ENCODE results near the gene SORCS2. TPM values are rescaled to one million over a fixed set of nuclear protein-coding genes. Genes with fewer than 3 reads are reported as not detected.

The SORCS2 gene
- total and polyA plus RNA-seq, 2 of the 8 experiments (the other 6 are each of a cell fraction or from before 2014, with no cell fraction given) = 0.36 to 1.8 TPM

DNA sequence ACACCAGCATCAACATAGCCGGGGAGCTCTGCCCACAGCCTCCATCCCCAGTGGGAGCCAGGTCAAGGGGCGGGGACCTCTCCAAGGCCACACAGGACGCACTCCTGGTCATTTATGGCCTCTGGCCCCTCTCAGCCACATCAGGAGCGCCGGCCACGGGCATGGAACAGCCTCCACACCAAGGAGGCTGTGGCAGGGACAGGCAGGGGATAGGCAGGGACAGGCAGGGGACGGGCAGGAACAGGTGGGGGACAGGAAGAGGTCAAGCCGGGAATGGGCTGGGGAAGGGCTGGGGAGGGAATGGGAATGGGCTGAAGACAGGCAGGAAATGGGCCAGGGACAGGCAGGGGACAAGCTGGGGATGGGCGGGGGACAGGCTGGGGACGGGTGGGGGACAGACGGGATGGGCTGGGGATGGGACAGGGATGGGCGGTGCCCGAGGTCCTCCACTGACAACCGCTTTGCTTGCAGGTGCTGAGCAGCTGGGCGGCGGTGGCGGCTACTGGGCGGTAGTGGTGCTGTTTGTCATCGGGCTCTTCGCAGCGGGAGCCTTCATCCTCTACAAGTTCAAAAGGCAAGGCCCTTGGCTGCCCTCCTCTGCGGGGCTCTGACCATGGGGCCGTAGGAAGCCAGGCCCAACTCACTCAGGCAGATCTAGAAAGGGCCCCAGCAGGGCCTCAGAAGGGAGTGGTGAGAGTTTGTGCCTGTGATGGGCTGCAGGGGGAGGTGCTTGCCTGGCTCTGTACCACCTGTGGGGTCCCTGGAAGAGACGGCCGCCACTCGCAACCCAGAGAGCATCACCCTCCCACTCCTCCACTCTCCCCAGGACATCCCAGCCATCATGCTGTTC is 541.7 kb downstream of the SORCS2 start:
- no peak overlapping the region for H3K4me2 ChIP-seq (ENCODE audit: insufficient read depth in 1 of 2, low read depth in 2 of 2, low read length in 2 of 2)
- 0 out of 7 replicates have a peak, but pooled peaks cover 0 to 2% (median 0%) of the 10 kb centered on the region in 4 experiments for H3K27me3 ChIP-seq (replicated peaks in 1 of 4; ENCODE audit: control insufficient read depth in 3 of 4, extremely low read depth in 1 of 4, insufficient read depth in 3 of 4, low read length in 3 of 4)
- no peaks in the 10 kb centered on the region for H3K79me2 ChIP-seq (ENCODE audit: control insufficient read depth in 1 of 2, insufficient read depth in 2 of 2, low read length in 2 of 2)
- H4K20me1 ChIP-seq (replicated peaks in 1 of 2; ENCODE audit: control insufficient read depth in 1 of 2, insufficient read depth in 2 of 2, low read length in 2 of 2) = peaks cover 0 to 5% of the 10 kb centered on the region in 2 experiments
- no peak overlapping the region for H2BK15ac ChIP-seq (ENCODE audit: low read length)
- WGBS, 2 experiments (ENCODE audit: extremely low coverage in 1 of 2, insufficient coverage in 1 of 2, insufficient read length in 1 of 2, insufficient replicate concordance in 2 of 2, low coverage in 1 of 2, low lambda C conversion rate in 2 of 2, missing lambda C conversion rate in 1 of 2) = 91% methylated on average over 17 of the region's 26 CpGs; no CpG with 5 or more reads in 1 of the 2 experiments
- H3K79me1 ChIP-seq (ENCODE audit: low read depth, low read length) = no peaks in the 10 kb centered on the region
- no peak overlapping the region for H2AFZ ChIP-seq (ENCODE audit: low read length)
- H2BK20ac ChIP-seq (ENCODE audit: low read length) = no peak overlapping the region
- no peaks in the 10 kb centered on the region for H3K36me3 ChIP-seq (ENCODE audit: control insufficient read depth in 2 of 4, insufficient read depth in 4 of 4, low read length in 3 of 4)
- H3K4me1 ChIP-seq (replicated peaks in 1 of 4; ENCODE audit: control insufficient read depth in 3 of 4, insufficient read depth in 4 of 4, low read length in 3 of 4) = no peaks in the 10 kb centered on the region; a peak in 2 of 7 replicates
- no peak for TF ChIP-seq SP2 (IDR thresholded peaks at IDR 0.05; ENCODE audit: low read length)
- no peak for TF ChIP-seq CTCF (IDR thresholded peaks at IDR 0.05; ENCODE audit: control extremely low read depth in 1 of 3, insufficient read depth in 1 of 3, low read depth in 1 of 3, low read length in 3 of 3)
- TF ChIP-seq TAF1 (IDR thresholded peaks at IDR 0.05; ENCODE audit: low read depth, low read length) = no peak
- no peak for TF ChIP-seq CEBPB (IDR thresholded peaks at IDR 0.05; ENCODE audit: low read depth, low read length)
- H2BK5ac ChIP-seq (ENCODE audit: low read depth, low read length) = no peak overlapping the region
- H3K23ac ChIP-seq (ENCODE audit: insufficient read length) = no peak overlapping the region
- H2AK5ac ChIP-seq (ENCODE audit: low read depth, low read length) = no peak overlapping the region
- no peak overlapping the region for H3K18ac ChIP-seq (ENCODE audit: extremely low read depth, low read length)
- no peak overlapping the region for H2BK120ac ChIP-seq (replicated peaks; ENCODE audit: low read depth, low read length)
- ChIA-PET CTCF (ENCODE audit: partially characterized antibody) (interaction anchor here (1.0 to 2.3 kb wide), 4 partner anchors 11 to 307 kb away, joined by 3 to 9 read pairs (median 4); no protein-coding TSS in a partner anchor), POLR2A (ENCODE audit: partially characterized antibody) (no interaction called here)
- no peaks in the 10 kb centered on the region for H3K9me3 ChIP-seq (ENCODE audit: insufficient read depth in 2 of 2, low read depth in 1 of 2, low read length in 1 of 2)
- no peak overlapping the region for H3K56ac ChIP-seq (replicated peaks; ENCODE audit: insufficient read length, low read depth, low read length)
- no peak for DNase-seq (ENCODE audit: low read depth in 1 of 2, low spot score in 2 of 2)
- no peak overlapping the region for H3K9ac ChIP-seq (replicated peaks in 1 of 4; ENCODE audit: extremely low read depth in 1 of 4, low read depth in 3 of 4, low read length in 3 of 4)
- H4K8ac ChIP-seq (ENCODE audit: extremely low read depth, insufficient read depth, low read length) = no peak overlapping the region
- no peak overlapping the region for H3K4me3 ChIP-seq (ENCODE audit: extremely low read depth in 1 of 4, insufficient read depth in 2 of 4, low read depth in 3 of 4, low read length in 4 of 4)
- no peak overlapping the region for H3K27ac ChIP-seq (ENCODE audit: low read depth, low read length)
- no peak overlapping the region for H4K5ac ChIP-seq (ENCODE audit: insufficient read length, low read depth, low read length)
- no peaks in the 10 kb centered on the region for H3K23me2 ChIP-seq (ENCODE audit: low read depth, low read length)
- no peak for FAIRE-seq
- no peak overlapping the region for H2BK12ac ChIP-seq (ENCODE audit: low read depth, low read length)
- no peak overlapping the region for H3K4ac ChIP-seq (replicated peaks; ENCODE audit: insufficient read length, low read depth, low read length)
- no peak overlapping the region for H4K91ac ChIP-seq (replicated peaks; ENCODE audit: insufficient read length, low read length)
- no peak overlapping the region for H3K14ac ChIP-seq (ENCODE audit: insufficient read length)
